Stimulated activated naive CD8-positive, alpha-beta T cell treated with anti-CD3 and anti-CD28 coated beads, Interleukin-15, Interleukin-2, amounts not matched to agents 100 U/mL and 50 U/mL, for 24 hours (primary cell): ENCODE results near the gene ITPKB.
"Not testable (repeated sequence)": the region's sequence is repeated elsewhere in the genome, so short reads cannot be mapped to it uniquely, and the experiment has no call there.

Experiments
- ATAC-seq: fragments of 150-1000 bp; cut with Tn5 transposase; one replicate; pipeline ENCODE4 v1.10.0; 2021
- DNase-seq: peaks from one replicate; pipeline ENCODE4 v3.0.0; 2021

Gene ITPKB

DNA sequence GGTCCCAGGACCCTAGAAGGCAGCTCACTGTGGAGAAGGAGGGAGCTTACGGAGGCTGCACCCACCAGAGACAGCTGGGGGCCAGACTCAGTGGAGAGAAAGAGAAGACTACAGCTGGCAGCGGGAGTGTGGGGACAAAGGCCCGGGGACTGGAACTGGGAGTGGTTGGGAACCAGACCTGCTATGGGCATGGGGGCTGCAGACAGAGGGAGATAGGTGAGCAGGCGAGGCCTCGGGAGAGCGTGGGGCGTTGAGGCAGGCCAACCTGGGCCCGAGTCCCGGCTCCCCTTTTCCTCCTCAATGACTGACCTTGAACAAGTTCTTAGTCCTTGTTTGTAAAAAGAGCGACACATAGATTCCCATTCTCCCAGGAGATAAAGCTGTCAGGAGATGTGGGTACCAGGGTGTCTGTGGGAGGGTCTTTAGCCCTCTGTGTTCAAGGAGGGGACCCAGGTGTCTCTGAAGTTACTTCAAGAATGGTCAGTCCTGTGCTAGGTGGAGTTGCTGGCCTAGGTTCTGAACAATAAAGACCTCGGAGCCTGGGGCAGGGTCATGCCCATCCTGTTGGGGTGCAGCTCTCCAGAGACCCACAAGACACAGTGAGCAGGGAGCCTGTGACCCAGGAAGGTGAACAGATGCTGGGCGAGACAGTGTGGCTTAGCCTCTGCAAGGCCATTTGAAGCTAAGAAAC, 87.9 kb downstream of the ITPKB start:
- DNase-seq, result no peak

DNA sequence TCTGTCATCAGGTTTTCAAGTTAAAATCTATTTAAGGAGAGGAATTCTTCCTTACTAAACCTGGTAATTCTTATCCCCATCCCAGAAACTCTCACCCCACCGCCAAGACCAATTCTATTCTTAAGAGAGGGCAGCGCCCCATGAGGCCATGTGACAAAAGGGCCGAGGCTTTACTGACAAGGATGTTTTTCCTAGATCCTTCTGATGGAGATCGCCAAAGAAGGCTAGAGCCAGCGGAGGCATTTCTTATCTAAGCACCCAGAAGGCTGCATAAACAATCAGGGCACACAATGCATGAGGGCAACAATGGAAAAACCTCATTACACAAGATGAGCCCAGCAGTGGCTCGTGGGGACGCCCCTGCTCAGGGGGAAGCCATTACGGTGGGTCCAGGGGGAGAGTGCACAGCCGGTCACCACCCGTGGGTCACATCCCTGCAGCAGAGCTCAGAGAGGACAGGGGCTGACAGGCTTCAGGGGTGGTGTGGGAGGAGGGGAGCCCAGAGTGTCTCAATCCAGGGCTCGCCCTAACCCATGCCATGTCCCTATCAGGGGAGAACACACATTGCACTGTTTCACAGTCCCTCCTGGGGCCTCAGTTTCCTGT, 88.7 kb downstream of the ITPKB start:
- ATAC-seq (no peak), DNase-seq (no peak)

More for the DNA sequence above, 87.9 kb downstream of the ITPKB start:
- ATAC-seq, result no peak

GRCh38 chr1:226649780-226650179, 89.3 kb downstream of the ITPKB start:
- no peak for ATAC-seq
- no peak for DNase-seq

- ATAC-seq (no peak), DNase-seq (no peak)
Observed at GRCh38 chr1:226649244-226649643, 89.8 kb downstream of the ITPKB start.

DNA sequence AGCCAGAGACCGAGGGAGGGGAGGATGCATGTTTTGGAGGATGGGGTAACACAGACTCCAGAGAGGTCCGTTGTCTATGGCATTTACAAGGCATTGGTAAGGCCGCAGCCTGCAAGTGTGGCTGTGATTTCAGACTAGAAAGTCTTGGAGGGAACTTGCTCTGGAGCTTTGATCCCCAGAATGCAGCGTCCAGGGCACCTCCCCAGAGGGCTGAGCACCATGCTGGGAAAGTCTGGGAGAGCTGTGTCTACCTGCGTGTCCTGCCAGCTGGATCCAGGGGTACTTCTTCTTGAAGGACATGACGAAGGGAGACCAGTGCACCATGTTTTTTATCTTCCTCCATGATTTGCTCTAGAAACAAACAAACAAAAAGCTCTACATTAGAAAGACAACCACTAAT, 90.7 kb downstream of the ITPKB start:
- ATAC-seq, result no peak
- no peak for DNase-seq

- ATAC-seq, result no peak
- no peak for DNase-seq
Observed at GRCh38 chr1:226647719-226648118, 91.4 kb downstream of the ITPKB start.

GRCh38 chr1:226646870-226647449, 92.1 kb downstream of the ITPKB start:
- DNase-seq, result no peak
- ATAC-seq, result no peak

- ATAC-seq (no peak), DNase-seq (no peak)
Observed at GRCh38 chr1:226646026-226646869, 92.8 kb downstream of the ITPKB start.

DNA sequence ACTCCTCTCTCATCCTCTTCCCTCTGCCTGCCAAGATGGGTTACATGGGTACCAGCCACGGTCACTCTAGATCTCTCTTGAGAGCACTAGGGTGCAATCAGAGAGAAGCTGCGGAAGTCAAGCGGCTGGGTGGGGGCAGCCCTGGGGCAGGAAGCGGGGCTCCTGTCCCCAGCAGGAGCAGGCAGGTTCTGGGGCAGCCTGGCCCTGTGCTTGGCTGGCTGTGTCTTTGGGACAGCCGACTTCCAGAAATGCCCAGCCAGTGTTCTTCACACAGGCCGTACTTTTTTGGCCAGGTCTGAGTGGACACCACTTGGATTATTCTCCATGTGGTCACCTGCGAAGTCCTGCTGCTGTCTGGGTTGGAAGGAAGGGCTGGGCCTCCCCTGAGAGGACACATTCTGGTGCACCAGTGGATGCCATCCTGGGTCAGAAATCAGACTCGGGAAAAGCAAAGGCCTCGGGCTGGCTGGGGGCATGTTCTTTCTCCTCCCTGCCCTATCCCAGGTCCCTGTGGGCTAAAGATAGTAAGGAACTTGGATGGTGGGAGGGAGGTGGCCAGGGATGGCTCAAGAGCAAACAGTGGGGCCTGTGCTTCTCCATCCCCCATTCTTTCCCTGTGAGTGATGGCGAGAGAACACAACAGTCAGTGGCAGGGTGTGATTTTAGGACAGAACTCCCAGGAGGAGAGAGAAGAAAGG, 93.7 kb downstream of the ITPKB start:
- no peak for DNase-seq
- no peak for ATAC-seq

- ATAC-seq (peak; percentile 31), DNase-seq (peak; percentile 39)
Observed at GRCh38 chr1:226644541-226645176, 94.4 kb downstream of the ITPKB start.

GRCh38 chr1:226643611-226644540, 95.2 kb downstream of the ITPKB start:
- peak; percentile 52 for DNase-seq
- peak; percentile 9 for ATAC-seq

GRCh38 chr1:226643177-226643576, 95.9 kb downstream of the ITPKB start:
- ATAC-seq (peak; percentile 96), DNase-seq (peak; percentile 72)

DNA sequence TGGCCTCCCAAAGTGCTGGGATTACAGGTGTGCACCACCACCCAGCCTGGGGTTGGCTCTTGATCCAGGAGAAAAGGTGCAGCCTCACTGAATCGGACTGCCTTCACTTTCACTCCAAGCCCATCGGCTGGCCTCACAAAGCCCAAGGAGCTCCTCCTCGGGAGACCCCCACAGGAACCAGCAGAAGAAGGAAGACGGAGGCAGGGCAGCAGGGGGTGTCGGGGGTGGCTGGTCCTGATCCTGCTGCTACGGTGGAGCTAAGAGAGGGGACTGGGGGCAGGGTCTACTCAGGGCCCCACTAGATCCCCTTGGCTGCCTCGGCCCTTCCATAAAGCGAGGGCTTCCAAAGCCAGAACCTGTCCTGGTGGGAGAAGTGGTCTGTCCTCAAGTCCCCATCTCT, 96.7 kb downstream of the ITPKB start:
- no peak for DNase-seq
- no peak for ATAC-seq

DNA sequence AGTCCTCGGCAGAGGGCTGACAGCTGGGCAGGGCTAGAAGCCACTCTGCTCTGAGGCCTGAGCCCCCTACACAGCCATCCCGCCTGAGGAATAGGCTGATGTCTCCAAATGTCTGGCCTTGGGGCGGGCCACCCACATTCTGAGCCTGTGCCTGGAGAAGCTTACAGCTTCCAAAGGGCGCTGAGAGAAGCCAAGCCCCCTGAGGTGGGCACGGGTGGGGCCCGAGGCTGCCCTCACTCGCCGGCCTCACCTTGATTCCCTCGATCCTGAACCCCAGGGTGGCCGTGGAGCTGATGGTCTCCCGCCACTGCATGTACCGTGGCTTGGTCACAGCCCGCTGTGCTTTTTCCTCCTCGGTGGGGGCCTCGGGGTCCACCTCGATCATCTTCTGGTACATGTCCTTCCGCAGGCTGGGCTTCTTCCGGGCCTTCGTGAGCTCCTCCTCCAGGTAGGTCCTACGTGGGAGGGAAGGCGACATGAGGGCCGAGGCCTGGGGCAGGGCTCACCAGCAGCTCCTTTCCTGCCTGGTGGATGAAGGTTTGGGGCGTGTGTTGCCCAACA, 97.3 kb downstream of the ITPKB start:
- DNase-seq (no peak), ATAC-seq (no peak)

DNA sequence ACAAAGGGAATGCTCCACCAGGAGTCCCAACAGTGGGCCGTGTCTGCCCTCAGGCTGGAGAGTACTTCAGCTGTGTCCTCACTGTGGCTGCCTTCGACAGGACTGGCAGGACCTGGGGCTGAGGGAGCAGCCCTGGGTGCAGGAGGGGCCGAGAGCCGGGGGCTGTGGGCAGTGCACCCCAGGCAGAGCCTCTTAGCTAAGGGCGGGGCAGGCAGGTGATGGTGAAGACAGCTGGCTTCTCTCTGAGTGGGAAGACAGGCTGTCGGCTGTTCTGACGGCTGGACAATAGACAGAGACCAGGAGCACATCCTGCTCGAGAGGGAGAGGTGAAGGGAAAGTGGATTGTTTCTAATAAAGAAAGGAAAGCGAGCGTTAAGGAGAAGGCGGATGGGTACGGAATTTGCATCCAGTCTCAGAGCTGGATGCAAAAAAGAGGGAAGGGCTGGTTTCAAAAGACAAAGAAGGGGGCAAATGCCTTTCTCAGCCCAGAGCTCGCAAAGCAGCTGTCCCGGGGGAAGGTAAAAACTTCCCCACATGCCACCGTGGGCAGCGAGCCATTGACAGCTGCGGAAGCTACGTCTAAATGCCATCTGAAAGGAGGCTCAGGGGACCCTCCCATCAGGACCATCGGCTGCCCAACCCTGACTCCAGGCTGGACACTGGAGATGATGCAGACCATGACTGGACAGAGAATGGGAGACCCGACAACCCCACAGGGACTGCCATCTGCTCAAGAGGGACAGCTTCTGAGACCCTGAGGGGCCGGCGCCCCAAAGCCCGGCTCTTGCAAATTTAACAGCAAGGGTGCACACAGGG, 98.6 kb downstream of the ITPKB start:
- peak; percentile 2 for DNase-seq
- no peak for ATAC-seq

- DNase-seq, result peak; percentile 2
Observed at GRCh38 chr1:226639631-226640061, 99.4 kb downstream of the ITPKB start.

GRCh38 chr1:226639206-226639605, 99.9 kb downstream of the ITPKB start:
- not testable (repeated sequence) for DNase-seq, ATAC-seq

More at GRCh38 chr1:226639631-226640061, 99.4 kb downstream of the ITPKB start:
- ATAC-seq, result no peak

- no peak for DNase-seq
Observed at GRCh38 chr1:226638608-226639007, 100.5 kb downstream of the ITPKB start.

GRCh38 chr1:226638001-226638601, 101.0 kb downstream of the ITPKB start:
- no peak for ATAC-seq
- no peak for DNase-seq

More at GRCh38 chr1:226638608-226639007, 100.5 kb downstream of the ITPKB start:
- ATAC-seq, result no peak
